Measurements from ENCODE around the gene RING1. TPM values are rescaled to one million over a fixed set of nuclear protein-coding genes. Genes with fewer than 3 reads are reported as not detected.
A peak's percentile ranks its signal among the peaks of the same experiment; 100 is the strongest.

The RING1 gene
- total RNA-seq, 2 experiments from 2014 or later, result 27.1 to 28.6 TPM

- peaks cover 66% of the 10 kb centered on the region for H3K4me1 ChIP-seq (ENCODE audit: insufficient read depth, low read length)
- no peaks in the 10 kb centered on the region for H3K27me3 Mint-ChIP-seq
- intact Hi-C loops (cut with DNase I, micrococcal nuclease), result loop anchor here (5.0 to 10.0 kb wide), 5 partner anchors 188 to 1539 kb away; partner anchors contain the start of genes C6orf47 (in 1 of the 2), CSNK2B (in 1 of the 2), FKBPL (in 1 of the 2) and GPANK1 (in 1 of the 2)
- no peak for DNase-seq
- peaks cover 60% of the 10 kb centered on the region for H3K36me3 Mint-ChIP-seq (ENCODE audit: low read depth)
- ChIA-PET POLR2A (interaction anchor here (0.6 to 1.7 kb wide), 4 partner anchors 20 to 232 kb away, joined by 3 to 18 read pairs (median 4); partner anchors contain the start of genes RPS18 and VPS52), CTCF (interaction anchor here (3.1 kb wide), 1 partner anchor 44 kb away, joined by 11 read pairs; no protein-coding TSS in a partner anchor)
- no peaks in the 10 kb centered on the region for H3K9me3 ChIP-seq (ENCODE audit: control insufficient read depth in 1 of 2, insufficient read depth in 1 of 2, low read length in 2 of 2)
- peak overlapping the region; percentile 90 for H3K4me3 Mint-ChIP-seq
- no peak for ATAC-seq (ENCODE audit: poor library complexity)
- peak overlapping the region; percentile 7 to 65 for H3K27ac ChIP-seq (ENCODE audit: low read depth in 1 of 2, low read length in 2 of 2)
- no peak for TF ChIP-seq CTCF (IDR thresholded peaks at IDR 0.05)
- peaks cover 26% of the 10 kb centered on the region for H3K36me3 ChIP-seq (ENCODE audit: insufficient read depth, low read length)
- H3K27ac Mint-ChIP-seq, result peak overlapping the region; percentile 80
- H3K27me3 ChIP-seq (ENCODE audit: control insufficient read depth in 1 of 2, insufficient read depth in 2 of 2, low read length in 2 of 2), result no peaks in the 10 kb centered on the region
- peaks cover 71% of the 10 kb centered on the region for H3K4me1 Mint-ChIP-seq (ENCODE audit: low read depth)
- H3K4me3 ChIP-seq (ENCODE audit: low read length), result peak overlapping the region; percentile 90
- no peaks in the 10 kb centered on the region for H3K9me3 Mint-ChIP-seq
Measured at GRCh38 chr6:33204165-33204414, 4.2 kb upstream of the RING1 start.

DNA sequence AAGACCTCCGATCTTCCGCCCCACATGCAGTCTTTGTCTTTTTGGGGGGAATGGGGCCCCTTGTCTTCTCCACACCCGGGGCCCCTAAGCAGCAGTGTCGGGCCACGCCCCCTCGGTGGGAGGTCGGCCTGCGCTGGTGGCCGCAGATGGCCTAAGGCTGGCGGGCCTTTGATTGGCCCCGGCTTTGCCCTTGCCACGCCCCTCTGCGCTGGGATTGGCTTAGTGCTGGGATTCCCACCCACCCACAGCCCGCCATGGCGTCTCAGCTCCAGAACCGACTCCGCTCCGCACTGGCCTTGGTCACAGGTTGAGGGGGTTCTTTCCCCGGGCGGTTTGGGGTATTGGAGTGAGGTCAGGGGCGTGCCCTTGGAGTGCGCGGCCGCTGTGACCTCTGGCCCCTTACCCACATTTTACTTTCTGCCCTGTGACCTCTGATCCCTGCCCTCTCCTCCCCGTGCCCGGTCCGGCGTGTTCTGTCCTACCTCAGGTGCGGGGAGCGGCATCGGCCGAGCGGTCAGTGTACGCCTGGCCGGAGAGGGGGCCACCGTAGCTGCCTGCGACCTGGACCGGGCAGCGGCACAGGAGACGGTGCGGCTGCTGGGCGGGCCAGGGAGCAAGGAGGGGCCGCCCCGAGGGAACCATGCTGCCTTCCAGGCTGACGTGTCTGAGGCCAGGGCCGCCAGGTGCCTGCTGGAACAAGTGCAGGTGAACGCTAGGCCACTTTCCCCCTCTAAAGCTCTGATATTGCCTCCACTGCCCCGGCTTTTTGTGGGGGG, 3.7 kb upstream of the RING1 start, which contains the start of gene HSD17B8:
HSD17B8 (plus strand) TSS at position 241 of the 776 bp plus-strand sequence; CDS start at position 255, 14 bp downstream.
- Mint-ChIP-seq H3K9me3 (no peaks in the 10 kb centered on the region), H3K4me1 (ENCODE audit: low read depth) (peaks cover 71% of the 10 kb centered on the region), H3K27me3 (no peaks in the 10 kb centered on the region), H3K27ac (peak within 1 kb of the TSS; percentile 80), H3K4me3 (peak within 1 kb of the TSS; percentile 90), H3K36me3 (ENCODE audit: low read depth) (peaks cover 60% of the 10 kb centered on the region)
- CTCF ChIA-PET, result interaction anchor here (1.0 to 3.1 kb wide), 3 partner anchors 44 to 95 kb away, joined by 3 to 11 read pairs (median 3); no protein-coding TSS in a partner anchor
- no peak for TF ChIP-seq CTCF (IDR thresholded peaks at IDR 0.05)
- POLR2A ChIA-PET, result interaction anchor here (0.6 to 1.7 kb wide), 4 partner anchors 21 to 233 kb away, joined by 3 to 18 read pairs (median 4); partner anchors contain the start of genes RPS18 and VPS52
- peaks cover 28% of the 10 kb centered on the region for H3K36me3 ChIP-seq (ENCODE audit: insufficient read depth, low read length)
- intact Hi-C loops (cut with DNase I, micrococcal nuclease), result loop anchor here (5.0 to 10.0 kb wide), 5 partner anchors 188 to 1540 kb away; partner anchors contain the start of genes C6orf47 (in 1 of the 2), CSNK2B (in 1 of the 2), FKBPL (in 1 of the 2) and GPANK1 (in 1 of the 2)
- H3K27ac ChIP-seq (ENCODE audit: low read depth in 1 of 2, low read length in 2 of 2), result peak within 1 kb of the TSS; percentile 56 to 65
- ATAC-seq (ENCODE audit: poor library complexity), result peak; percentile 56
- H3K9me3 ChIP-seq (ENCODE audit: control insufficient read depth in 1 of 2, insufficient read depth in 1 of 2, low read length in 2 of 2), result no peaks in the 10 kb centered on the region
- peaks cover 64% of the 10 kb centered on the region for H3K4me1 ChIP-seq (ENCODE audit: insufficient read depth, low read length)
- DNase-seq, result peak; percentile 70 to 94 (median 86)
- no peaks in the 10 kb centered on the region for H3K27me3 ChIP-seq (ENCODE audit: control insufficient read depth in 1 of 2, insufficient read depth in 2 of 2, low read length in 2 of 2)
- peak within 1 kb of the TSS; percentile 90 for H3K4me3 ChIP-seq (ENCODE audit: low read length)

DNA sequence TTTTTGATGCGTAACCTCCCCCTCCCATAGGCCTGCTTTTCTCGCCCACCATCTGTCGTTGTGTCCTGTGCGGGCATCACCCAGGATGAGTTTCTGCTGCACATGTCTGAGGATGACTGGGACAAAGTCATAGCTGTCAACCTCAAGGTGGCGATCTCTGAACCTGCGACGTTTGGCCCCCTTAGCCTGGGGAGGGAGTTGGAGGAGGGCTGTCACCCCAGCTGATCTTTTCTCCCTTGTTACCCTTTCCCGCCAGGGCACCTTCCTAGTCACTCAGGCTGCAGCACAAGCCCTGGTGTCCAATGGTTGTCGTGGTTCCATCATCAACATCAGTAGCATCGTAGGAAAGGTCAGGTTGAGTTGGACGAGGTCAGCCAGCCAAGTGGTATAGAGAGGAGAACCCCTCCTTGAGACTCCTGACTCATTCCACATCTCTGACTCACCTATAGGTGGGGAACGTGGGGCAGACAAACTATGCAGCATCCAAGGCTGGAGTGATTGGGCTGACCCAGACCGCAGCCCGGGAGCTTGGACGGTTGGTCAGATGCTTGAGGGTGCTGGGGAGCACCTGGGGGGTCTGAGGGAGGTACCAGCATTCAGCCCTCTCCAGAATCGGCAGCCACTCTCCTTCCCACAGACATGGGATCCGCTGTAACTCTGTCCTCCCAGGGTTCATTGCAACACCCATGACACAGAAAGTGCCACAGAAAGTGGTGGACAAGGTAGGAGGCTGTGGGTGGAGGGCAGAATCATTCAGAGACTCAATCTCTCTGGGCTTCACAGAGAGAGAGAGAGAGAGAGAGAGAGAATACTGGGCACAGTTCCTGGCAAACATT, 2.9 kb upstream of the RING1 start:
- DNase-seq, result peak in 2 of 14 experiments; percentile 19 to 58

More for the DNA sequence above, 2.9 kb upstream of the RING1 start:
- Mint-ChIP-seq H3K27ac (peak overlapping the region; percentile 80), H3K36me3 (ENCODE audit: low read depth) (peaks cover 63% of the 10 kb centered on the region), H3K4me3 (peak overlapping the region; percentile 90), H3K27me3 (no peaks in the 10 kb centered on the region), H3K4me1 (ENCODE audit: low read depth) (peaks cover 72% of the 10 kb centered on the region), H3K9me3 (no peaks in the 10 kb centered on the region)
- ChIA-PET POLR2A (interaction anchor here (1.4 to 1.7 kb wide), 2 partner anchors 44 to 233 kb away, joined by 5 to 18 read pairs; no protein-coding TSS in a partner anchor), CTCF (interaction anchor here (0.6 to 3.1 kb wide), 4 partner anchors 43 to 470 kb away, joined by 3 to 11 read pairs (median 3); no protein-coding TSS in a partner anchor)
- Histone ChIP-seq H3K36me3 (ENCODE audit: insufficient read depth, low read length) (peaks cover 33% of the 10 kb centered on the region), H3K4me3 (ENCODE audit: low read length) (peak overlapping the region; percentile 90), H3K27ac (ENCODE audit: low read depth in 1 of 2, low read length in 2 of 2) (peak overlapping the region; percentile 56 to 65), H3K9me3 (ENCODE audit: control insufficient read depth in 1 of 2, insufficient read depth in 1 of 2, low read length in 2 of 2) (no peaks in the 10 kb centered on the region), H3K4me1 (ENCODE audit: insufficient read depth, low read length) (peaks cover 66% of the 10 kb centered on the region), H3K27me3 (ENCODE audit: control insufficient read depth in 1 of 2, insufficient read depth in 2 of 2, low read length in 2 of 2) (no peaks in the 10 kb centered on the region)
- intact Hi-C loops (cut with DNase I, micrococcal nuclease), result loop anchor here (10.0 kb wide), 3 partner anchors 361 to 1541 kb away; partner anchors contain the start of genes C6orf47 (in 1 of the 2), CSNK2B (in 1 of the 2), FKBPL (in 1 of the 2) and GPANK1 (in 1 of the 2)
- no peak for ATAC-seq (ENCODE audit: poor library complexity)
- TF ChIP-seq CTCF (IDR thresholded peaks at IDR 0.05), result no peak
